WTC11 (cell line): ENCODE results near the gene MYH1.

Experiments
- CBFB ChIP-seq: sonication (generic); formaldehyde crosslinking; IDR thresholded peaks from 2 replicates; pipeline ENCODE4 v1.8.1; 2022; ENCODE audit warnings: mild to moderate bottlenecking, low read depth, missing genetic modification reagents
- CREB1 ChIP-seq: sonication (generic); formaldehyde crosslinking; IDR thresholded peaks from 2 replicates; pipeline ENCODE4 v1.8.0; 2023; ENCODE audit warnings: mild to moderate bottlenecking, missing genetic modification reagents
- CTCF ChIP-seq: fragments of 200-600 bp; IDR thresholded peaks from 2 replicates; pipeline ENCODE4 v1.8.0; 2022; ENCODE audit warnings: antibody characterized with exemption
- ELF4 ChIP-seq: sonication (generic); formaldehyde crosslinking; IDR thresholded peaks from 2 replicates; pipeline ENCODE4 v1.8.1; 2022; ENCODE audit warnings: low read depth, mild to moderate bottlenecking, moderate library complexity, missing genetic modification reagents
- ESRRA ChIP-seq: sonication (generic); formaldehyde crosslinking; IDR thresholded peaks from 2 replicates; pipeline ENCODE4 v1.8.1; 2022; ENCODE audit warnings: mild to moderate bottlenecking, missing genetic modification reagents, borderline replicate concordance
- KAT7 ChIP-seq: sonication (generic); formaldehyde crosslinking; IDR thresholded peaks from 2 replicates; pipeline ENCODE4 v1.8.1; 2023; ENCODE audit warnings: missing genetic modification reagents, mild to moderate bottlenecking, borderline replicate concordance
- MAX ChIP-seq: sonication (generic); formaldehyde crosslinking; IDR thresholded peaks from 2 replicates; pipeline ENCODE4 v1.8.0; 2022; ENCODE audit warnings: mild to moderate bottlenecking, missing genetic modification reagents
- NFE2L1 ChIP-seq: sonication (generic); formaldehyde crosslinking; IDR thresholded peaks from 2 replicates; pipeline ENCODE4 v1.8.1; 2023; ENCODE audit warnings: missing genetic modification reagents
- PRRX2 ChIP-seq: fragments of 250-450 bp; sonication (Bioruptor Pico); IDR thresholded peaks from 2 replicates; pipeline ENCODE4 v1.8.0; 2021; ENCODE audit warnings: mild to moderate bottlenecking
- STAT6 ChIP-seq: sonication (generic); formaldehyde crosslinking; conservative IDR thresholded peaks from 2 replicates; pipeline ENCODE4 v1.8.1; 2023; ENCODE audit warnings: mild to moderate bottlenecking, low read depth, missing genetic modification reagents, moderate library complexity
- TCF7 ChIP-seq: sonication (generic); formaldehyde crosslinking; IDR thresholded peaks from 2 replicates; pipeline ENCODE4 v1.8.0; 2022; ENCODE audit warnings: mild to moderate bottlenecking, low read depth, missing genetic modification reagents, moderate library complexity
- TP53 ChIP-seq: sonication (generic); formaldehyde crosslinking; IDR thresholded peaks from 2 replicates; pipeline ENCODE4 v1.8.1; 2023; ENCODE audit warnings: mild to moderate bottlenecking, missing genetic modification reagents

- no peak for TF ChIP-seq CTCF
- TF ChIP-seq MAX (CRISPR knock-in tag): no peak
- TF ChIP-seq STAT6 (CRISPR knock-in tag): no peak
- no peak for TF ChIP-seq KAT7 (CRISPR knock-in tag)
- no peak for TF ChIP-seq TCF7 (CRISPR knock-in tag)
- TF ChIP-seq ESRRA (CRISPR knock-in tag): no peak
- TF ChIP-seq TP53 (CRISPR knock-in tag): no peak
- no peak for TF ChIP-seq CREB1 (CRISPR knock-in tag)
- no peak for TF ChIP-seq PRRX2 (CRISPR knock-in tag)
- no peak for TF ChIP-seq ELF4 (CRISPR knock-in tag)
- no peak for TF ChIP-seq CBFB
- TF ChIP-seq NFE2L1 (CRISPR knock-in tag): no peak
These were observed 31.7 kb upstream of the MYH1 start for GRCh38 chr17:10550014-10550413.
